NCI-H2107 treated with DMSO at 0.1 percent for 48 hours (cell line): ENCODE data around the gene DCP1A.
"Not testable (repeated sequence)": the region's sequence is repeated elsewhere in the genome, so short reads cannot be mapped to it uniquely, and the experiment has no call there.

ENCODE experiments used
- DNase-seq: peaks from one replicate; lab custom pipeline; 2025; ENCODE audit not compliant: unreplicated experiment; lab: John Stamatoyannopoulos, UW

The DCP1A gene

GRCh38 chr3:53269193-53269592 lies 78.2 kb downstream of the DCP1A start:
- DNase-seq, result not testable (repeated sequence)

DNA sequence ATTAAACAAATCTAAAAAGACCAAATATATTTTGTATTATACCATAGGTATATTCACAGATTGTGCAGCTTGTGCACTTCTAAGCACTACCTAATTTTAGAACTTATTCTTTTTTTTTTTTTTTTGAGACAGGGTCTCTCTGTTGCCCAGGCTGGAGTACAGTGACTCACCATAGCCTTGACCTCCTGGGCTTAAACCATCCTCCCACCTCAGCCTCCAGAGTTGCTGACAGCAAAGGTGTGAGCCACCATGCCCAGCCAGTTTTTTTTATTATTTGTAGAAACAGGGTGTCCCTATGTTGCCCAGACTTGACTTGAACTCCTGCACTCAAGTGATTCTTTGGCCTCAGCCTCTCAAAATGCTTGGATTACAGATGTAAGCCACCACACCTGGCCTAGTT lies 79.6 kb downstream of the DCP1A start:
- no peak for DNase-seq

DNA sequence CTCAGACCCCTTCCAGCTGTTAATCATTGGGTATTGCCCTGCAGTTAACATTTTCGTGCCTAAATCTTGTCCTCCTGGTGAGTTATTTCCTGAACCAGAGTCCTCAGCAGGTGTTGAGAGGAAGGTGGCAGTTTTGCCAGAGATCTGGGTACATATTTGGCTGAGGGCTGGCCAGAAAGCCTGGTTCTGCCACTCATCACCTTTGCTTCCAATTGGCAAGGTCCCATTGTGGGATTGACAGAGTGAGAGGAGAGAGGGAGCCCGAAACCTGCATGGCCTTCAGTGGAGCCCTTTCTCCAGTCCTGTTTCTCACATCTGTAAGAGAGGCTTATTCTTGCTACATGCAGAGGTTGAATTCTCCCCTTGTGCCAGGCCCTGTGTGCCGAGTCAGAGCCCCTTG lies 82.6 kb downstream of the DCP1A start:
- DNase-seq, result no peak

DNA sequence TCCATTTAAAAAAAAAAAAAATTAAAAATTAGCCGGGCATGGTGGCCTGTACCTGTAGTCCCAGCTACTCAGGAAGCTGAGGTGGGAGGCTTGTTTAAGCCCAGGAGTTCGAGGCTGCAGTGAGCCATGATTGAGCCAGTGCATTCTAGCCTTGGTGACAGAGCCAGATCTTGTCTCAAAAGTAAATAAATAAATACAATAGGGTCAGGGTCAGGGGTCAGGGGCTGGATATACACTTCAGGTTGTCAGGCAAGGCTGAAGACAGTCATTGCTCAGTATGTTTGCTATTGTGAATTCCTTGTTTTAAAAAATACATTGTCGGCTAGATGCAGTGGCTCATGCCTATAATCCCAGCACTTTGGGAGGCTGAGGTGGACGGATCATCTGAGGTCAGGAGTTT lies 83.4 kb downstream of the DCP1A start:
- DNase-seq, result no peak

GRCh38 chr3:53261712-53262111 lies 85.6 kb downstream of the DCP1A start:
- no peak for DNase-seq

- no peak for DNase-seq
Observed at GRCh38 chr3:53260286-53260785, 87.0 kb downstream of the DCP1A start.

- DNase-seq, result no peak
Observed at GRCh38 chr3:53259427-53260259, 87.7 kb downstream of the DCP1A start.

DNA sequence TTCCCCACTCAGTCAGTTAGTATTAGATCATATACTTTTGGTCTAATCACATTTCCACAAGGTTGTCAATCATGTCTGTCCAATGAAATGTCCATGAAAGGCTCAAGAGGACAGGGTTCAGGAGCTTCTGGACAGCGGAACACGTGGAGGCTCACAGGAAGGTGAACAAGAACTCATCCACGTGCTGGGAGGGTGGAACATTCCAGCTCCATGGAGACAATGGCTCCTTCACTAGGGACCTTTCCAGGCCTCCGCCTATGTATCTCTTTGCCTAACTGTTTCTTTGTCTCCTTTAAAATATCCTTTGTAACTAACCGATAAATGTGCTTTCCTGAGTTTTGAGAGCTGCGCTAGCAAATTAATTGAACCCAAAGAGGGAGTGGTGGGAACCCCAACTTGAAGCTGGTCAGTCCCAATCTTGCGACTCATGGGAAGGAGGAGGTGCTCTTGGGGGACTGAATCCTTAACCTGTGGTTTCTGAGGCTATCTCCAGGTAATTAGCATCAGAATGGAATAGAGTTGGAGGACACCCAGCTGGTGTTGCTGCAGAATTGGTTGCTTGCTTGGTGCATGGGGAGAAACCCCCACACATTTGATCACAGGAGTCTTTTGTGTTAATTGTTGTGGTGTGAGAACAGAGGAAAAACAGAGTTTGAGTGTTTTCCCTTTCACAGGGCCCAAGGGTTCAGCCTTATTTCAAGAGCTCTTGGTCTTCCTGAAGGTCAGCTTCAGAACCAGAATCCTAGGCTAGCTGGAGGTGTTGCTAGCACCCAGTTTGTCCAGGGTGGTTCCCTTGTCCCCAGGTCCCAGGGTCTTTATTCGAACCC lies 88.5 kb downstream of the DCP1A start:
- peak; percentile 64 for DNase-seq

GRCh38 chr3:53257465-53257864 lies 89.9 kb downstream of the DCP1A start:
- DNase-seq, result no peak

- no peak for DNase-seq
Observed at GRCh38 chr3:53256704-53257055, 90.7 kb downstream of the DCP1A start.

DNA sequence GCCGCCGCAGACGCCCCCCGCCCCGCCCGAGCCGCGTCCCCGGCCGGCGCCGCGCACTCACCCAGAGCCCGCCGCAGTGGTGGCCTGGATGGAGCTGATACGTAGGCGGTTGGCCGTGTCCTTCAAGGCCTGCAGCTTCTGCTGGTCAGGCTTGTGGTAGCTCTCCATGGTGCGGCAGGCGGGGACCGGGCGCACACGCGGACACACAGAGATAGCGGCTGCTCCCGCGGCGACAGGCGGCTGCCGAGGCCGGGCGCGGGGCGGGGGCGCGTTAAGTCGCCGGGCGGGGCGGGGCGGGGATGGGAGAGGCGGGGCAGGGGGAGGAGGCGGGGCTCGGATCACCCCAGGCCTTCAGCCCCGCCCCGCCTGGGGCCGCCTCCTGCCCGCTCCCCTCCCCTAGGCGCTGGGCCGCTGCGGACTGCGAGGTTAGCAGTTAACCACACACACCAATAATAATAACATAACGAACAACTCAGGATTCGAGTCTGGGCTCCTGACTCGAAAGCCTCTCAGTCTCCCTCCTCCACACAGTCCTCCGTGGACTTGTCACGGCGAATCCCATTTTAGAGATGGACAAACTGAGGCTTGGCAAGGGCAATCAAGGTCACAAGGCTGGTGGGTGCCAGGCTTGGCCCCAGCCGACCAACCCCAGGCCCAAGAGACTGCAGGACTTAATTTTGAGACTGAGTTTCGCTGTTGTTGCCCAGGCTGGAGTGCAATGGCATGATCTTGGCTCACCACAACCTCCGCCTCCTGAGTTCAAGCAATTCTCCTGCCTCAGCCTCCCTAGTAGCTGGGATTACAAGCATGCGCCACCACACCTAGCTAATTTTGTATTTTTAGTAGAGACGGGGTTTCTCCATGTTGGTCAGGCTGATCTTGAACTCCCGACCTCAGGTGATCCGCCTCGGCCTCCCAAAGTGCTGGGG lies 91.3 kb downstream of the DCP1A start, which contains the start of gene TKT:
TKT (minus strand) TSS at position 248 of the 929 bp plus-strand sequence; CDS start at position 168, 80 bp downstream.
- peak; percentile 30 for DNase-seq

DNA sequence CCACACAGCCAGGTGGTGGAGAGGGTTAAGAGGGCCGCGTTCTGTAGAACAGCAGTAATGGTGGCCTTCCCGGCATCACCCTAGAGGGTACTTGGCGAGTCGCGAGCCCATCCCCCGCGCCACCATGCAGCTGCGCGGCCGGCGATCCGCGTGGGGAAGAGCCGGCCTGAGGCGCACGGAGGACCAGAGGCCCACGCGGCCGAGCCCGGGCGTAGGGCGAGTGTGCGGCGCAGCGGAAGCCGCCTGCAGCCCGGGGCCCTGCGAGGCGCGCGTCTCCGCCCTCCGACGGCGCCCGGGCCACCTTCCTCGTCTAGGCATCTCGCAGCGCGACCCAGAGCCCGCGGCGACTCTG lies 91.9 kb downstream of the DCP1A start:
- no peak for DNase-seq

GRCh38 chr3:53254509-53255422 lies 92.6 kb downstream of the DCP1A start:
- DNase-seq, result peak; percentile 18

DNA sequence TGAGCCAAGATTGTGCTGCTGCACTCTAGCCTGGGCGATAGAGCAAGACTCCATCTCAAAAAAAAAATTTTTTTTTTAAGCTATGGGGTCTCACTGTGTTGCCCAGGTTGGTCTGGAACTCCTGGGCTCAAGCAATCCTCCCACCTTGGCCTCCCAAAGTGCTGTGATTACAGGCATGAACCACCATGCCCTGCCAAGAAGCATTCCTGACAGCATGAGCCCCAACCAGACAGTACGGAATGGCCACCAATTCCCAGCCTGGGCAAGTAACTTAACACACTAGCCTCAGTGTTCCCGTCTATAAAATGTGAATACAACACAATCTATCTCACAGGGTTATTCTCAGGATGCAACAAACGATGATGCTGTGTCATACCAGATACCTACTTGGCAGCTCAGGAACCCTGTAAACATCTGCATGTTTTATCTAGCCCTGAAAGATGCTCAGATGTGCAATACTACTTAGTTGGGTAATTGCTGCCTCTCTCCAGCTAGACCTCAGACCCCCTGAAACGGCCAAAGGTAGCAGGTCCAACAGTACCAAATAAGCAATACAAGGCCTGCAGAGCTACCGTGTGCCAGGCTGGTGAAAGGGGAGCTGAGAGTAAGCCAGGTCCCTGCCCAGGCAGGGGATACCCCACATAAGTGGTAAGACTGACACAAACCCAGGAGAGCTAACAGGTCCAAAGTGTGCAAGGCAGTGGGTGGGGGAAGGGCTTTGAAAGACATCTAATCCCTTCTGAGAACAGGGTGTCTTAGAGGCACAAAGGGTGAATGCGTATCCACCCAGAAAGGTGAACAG lies 93.4 kb downstream of the DCP1A start:
- no peak for DNase-seq

GRCh38 chr3:53252947-53253322 lies 94.4 kb downstream of the DCP1A start:
- DNase-seq, result not testable (repeated sequence)

DNA sequence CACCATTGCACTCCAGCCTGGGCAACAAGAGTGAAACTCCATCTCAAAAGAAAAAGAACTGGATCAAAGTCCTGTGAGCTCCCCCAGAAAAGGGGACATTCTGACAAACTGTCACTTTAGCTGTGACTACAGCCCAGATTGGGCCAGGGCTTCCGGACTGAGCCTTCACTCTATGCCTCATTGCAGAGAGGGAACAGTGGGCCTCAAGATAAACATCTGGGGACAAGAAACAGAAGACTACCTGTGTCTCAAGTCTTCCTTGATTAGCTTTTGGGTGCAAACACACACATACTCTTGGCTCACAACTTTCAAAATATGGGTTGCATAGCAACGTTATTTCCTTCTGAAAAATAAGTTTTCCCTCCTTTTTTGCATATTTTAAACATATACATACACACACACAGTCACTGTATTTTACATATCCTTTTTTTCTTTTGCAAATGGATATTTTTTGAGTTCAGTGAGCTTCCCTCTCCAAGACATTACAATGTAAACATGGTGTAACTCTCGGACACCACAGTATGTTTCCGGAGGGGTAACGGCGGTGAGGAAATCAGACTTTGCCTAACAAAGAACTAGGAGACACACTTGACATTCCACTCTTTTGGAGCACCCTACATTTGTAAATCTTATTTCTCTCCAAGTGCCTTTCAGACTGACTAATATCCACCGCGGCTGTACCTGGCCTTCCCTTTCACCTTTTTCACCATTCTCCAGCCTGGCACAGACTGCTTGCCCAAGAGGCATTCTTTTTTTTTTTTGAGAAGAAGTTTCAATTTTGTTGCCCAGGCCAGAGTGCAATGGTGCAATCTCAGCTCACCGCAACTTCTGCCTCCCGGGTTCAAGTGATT lies 95.0 kb downstream of the DCP1A start:
- DNase-seq, result no peak

DNA sequence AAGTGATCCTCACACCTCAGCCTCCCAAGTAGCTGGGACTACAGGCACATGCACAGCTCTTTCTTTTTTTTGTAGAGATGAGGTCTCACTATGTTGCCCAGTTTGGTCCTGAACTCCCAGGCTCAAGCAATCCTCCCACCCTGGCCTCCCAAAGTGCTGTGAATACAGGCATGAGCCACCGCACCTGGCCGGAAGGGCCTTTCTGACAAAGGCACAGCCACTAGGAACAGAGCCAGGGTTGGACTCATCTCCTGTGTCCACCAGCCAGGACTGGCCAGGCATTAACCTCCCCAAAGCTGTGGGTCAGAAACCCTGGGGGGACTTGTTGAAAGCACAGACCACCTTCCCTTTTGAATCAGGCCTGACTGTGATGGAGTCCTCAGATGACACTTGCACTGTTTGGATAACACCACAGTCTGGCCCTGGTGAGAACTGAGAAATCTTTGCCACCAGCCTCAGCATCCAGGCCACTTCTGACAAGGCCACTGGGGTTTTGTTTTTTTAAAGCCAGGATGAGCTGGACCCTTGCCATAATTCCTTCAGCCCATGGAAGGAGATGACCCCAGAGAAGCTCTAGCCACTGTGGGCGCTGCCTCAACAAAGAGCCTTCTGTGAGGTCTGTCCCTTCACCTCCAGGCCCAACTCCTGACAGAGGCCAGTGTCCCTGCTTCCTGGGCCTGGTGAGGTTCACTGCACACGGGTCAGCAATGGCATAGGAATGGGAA lies 96.3 kb downstream of the DCP1A start:
- DNase-seq, result no peak

DNA sequence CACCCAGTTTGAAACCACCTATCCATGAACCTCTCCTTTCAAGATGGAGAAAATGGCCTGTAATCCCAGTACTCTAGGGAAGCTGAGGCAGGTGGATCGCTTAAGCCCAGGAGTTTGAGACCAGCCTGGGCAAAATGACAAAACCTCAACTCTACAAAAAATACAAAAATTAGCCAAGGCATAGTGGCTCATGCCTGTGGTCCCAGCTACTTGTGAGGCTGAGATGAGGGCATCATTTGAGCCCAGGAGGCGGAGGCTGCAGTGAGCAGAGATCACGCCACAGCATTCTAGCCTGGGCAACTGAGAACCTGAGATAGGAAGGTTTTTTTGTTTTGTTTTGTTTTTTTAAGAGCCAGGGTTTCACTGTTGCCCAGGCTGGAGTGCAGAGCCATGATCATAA lies 96.9 kb downstream of the DCP1A start:
- DNase-seq, result no peak
